Breast epithelium (tissue), 4 donors: ENCODE measurements around the gene WAC. TPM values are rescaled to one million over a fixed set of nuclear protein-coding genes. Genes with fewer than 3 reads are reported as not detected.
"Not testable (repeated sequence)": the region's sequence is repeated elsewhere in the genome, so short reads cannot be mapped to it uniquely, and the experiment has no call there.

Experiments
- DNase-seq, 2 donors: peaks; one replicate each; pipeline ENCODE4 v3.0.0-alpha.2; 2019; ENCODE audit warnings: low spot score in 2 of 2
- H3K27ac ChIP-seq, 2 donors: fragments of 200-600 bp; sonication (generic) in 1 of 2; one replicate each; pipeline ENCODE4 v1.5.1; 2016 to 2019; ENCODE audit warnings: mild to moderate bottlenecking in 1 of 2
- H3K27me3 ChIP-seq, 2 donors: fragments of 200-600 bp; sonication (generic) in 1 of 2; one replicate each; pipeline versions ENCODE4 v1.5.1 to v1.6.0; 2017 to 2019; ENCODE audit warnings: control low read depth in 1 of 2, mild to moderate bottlenecking in 1 of 2
- H3K36me3 ChIP-seq: fragments of 200-600 bp; one replicate; pipeline ENCODE4 v1.5.1; 2019
- H3K4me1 ChIP-seq, 2 donors: fragments of 200-600 bp; sonication (generic); one replicate each; pipeline ENCODE4 v1.5.1; 2016 to 2019; ENCODE audit warnings: control low read depth in 1 of 2
- H3K4me3 ChIP-seq, 3 donors: fragments of 200-600 bp; sonication (generic); 1 replicate in 2 of 3; 2 replicates in 1 of 3; pipeline ENCODE4 v1.5.1; 2016 to 2019; ENCODE audit warnings: mild to moderate bottlenecking in 3 of 3, moderate library complexity in 2 of 3
- H3K9me3 ChIP-seq, 2 donors: fragments of 200-600 bp; sonication (generic) in 1 of 2; one replicate each; pipeline ENCODE4 v1.5.1; 2016 to 2019; ENCODE audit warnings: control low read depth in 1 of 2
- POLR2A ChIP-seq: fragments of 450-650 bp; IDR thresholded peaks from one replicate; pipeline ENCODE4 v1.6.1; 2016; ENCODE audit warnings: antibody characterized with exemption, mild to moderate bottlenecking, moderate library complexity
- POLR2AphosphoS5 ChIP-seq, 3 donors: sonication (generic); formaldehyde crosslinking; IDR thresholded peaks; one replicate each; pipeline ENCODE4 v1.6.1; 2017; ENCODE audit warnings: antibody characterized with exemption in 3 of 3
- intact Hi-C: fragments of 100-400 bp; cut with DNase I; formaldehyde crosslinking; loops from one replicate; pipeline ENCODE4 v1.15.1; 2023; ENCODE audit warnings: low total_unique reads
- total RNA-seq, 3 donors: library from RNA; depleted of rRNA; stranded (reverse); fragments of >200 nt; gene quantifications; one replicate each; pipeline ENCODE4 v1.1.0, GENCODE V29; 2016
- TF ChIP-seq, protein P1 (sequence below), 3 donors: fragments of 450-650 bp; IDR thresholded peaks; one replicate each; pipeline ENCODE4 v1.5.1; 2016 to 2017; ENCODE audit warnings: antibody characterized with exemption in 3 of 3, mild to moderate bottlenecking in 3 of 3, moderate library complexity in 3 of 3

The WAC gene
- total RNA-seq, 3 donors from 2014 or later = 124 to 180 (median 142) TPM

GRCh38 chr10:28570598-28570997 lies 37.7 kb downstream of the WAC start:
- Histone ChIP-seq H3K9me3 (no peaks in the 10 kb centered on the region), H3K27ac (no peak overlapping the region), H3K27me3 (no peaks in the 10 kb centered on the region), H3K36me3 (no peaks in the 10 kb centered on the region), H3K4me1 (peaks cover 0 to 5% of the 10 kb centered on the region in 2 donors), H3K4me3 (no peak overlapping the region)
- intact Hi-C loops = no loop called here
- no peak for DNase-seq
- TF ChIP-seq, protein P1, sequence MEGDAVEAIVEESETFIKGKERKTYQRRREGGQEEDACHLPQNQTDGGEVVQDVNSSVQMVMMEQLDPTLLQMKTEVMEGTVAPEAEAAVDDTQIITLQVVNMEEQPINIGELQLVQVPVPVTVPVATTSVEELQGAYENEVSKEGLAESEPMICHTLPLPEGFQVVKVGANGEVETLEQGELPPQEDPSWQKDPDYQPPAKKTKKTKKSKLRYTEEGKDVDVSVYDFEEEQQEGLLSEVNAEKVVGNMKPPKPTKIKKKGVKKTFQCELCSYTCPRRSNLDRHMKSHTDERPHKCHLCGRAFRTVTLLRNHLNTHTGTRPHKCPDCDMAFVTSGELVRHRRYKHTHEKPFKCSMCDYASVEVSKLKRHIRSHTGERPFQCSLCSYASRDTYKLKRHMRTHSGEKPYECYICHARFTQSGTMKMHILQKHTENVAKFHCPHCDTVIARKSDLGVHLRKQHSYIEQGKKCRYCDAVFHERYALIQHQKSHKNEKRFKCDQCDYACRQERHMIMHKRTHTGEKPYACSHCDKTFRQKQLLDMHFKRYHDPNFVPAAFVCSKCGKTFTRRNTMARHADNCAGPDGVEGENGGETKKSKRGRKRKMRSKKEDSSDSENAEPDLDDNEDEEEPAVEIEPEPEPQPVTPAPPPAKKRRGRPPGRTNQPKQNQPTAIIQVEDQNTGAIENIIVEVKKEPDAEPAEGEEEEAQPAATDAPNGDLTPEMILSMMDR (IDR thresholded peaks at IDR 0.05) = no peak
- no peak for TF ChIP-seq POLR2AphosphoS5 (IDR thresholded peaks at IDR 0.05)
- TF ChIP-seq POLR2A = no peak

GRCh38 chr10:28571265-28571664 lies 38.3 kb downstream of the WAC start:
- intact Hi-C loops = no loop called here
- Histone ChIP-seq H3K4me3 (no peak overlapping the region), H3K4me1 (peaks cover 0 to 12% of the 10 kb centered on the region in 2 donors), H3K27me3 (no peaks in the 10 kb centered on the region), H3K36me3 (no peaks in the 10 kb centered on the region), H3K9me3 (no peaks in the 10 kb centered on the region), H3K27ac (no peak overlapping the region)
- TF ChIP-seq POLR2AphosphoS5 (IDR thresholded peaks at IDR 0.05) (no peak), POLR2A (no peak)
- TF ChIP-seq, protein P1 (IDR thresholded peaks at IDR 0.05) = no peak
- DNase-seq = no peak

- H3K27ac ChIP-seq, H3K27me3 ChIP-seq, H3K9me3 ChIP-seq, DNase-seq, H3K4me3 ChIP-seq, intact Hi-C loops, H3K36me3 ChIP-seq: not testable (repeated sequence)
- H3K4me1 ChIP-seq = peaks cover 0 to 13% of the 10 kb centered on the region in 2 donors
Measured at GRCh38 chr10:28574214-28574613, 41.3 kb downstream of the WAC start.

- Histone ChIP-seq H3K4me1 (peaks cover 0 to 13% of the 10 kb centered on the region in 2 donors), H3K4me3 (no peak overlapping the region), H3K36me3 (no peaks in the 10 kb centered on the region), H3K27me3 (no peaks in the 10 kb centered on the region), H3K9me3 (no peaks in the 10 kb centered on the region), H3K27ac (no peak overlapping the region)
- intact Hi-C loops = no loop called here
- TF ChIP-seq POLR2AphosphoS5 (IDR thresholded peaks at IDR 0.05) = no peak
- DNase-seq = no peak
Measured at GRCh38 chr10:28575852-28576251, 42.9 kb downstream of the WAC start.

GRCh38 chr10:28577506-28577905 lies 44.6 kb downstream of the WAC start:
- H3K4me1 ChIP-seq = peaks cover 0 to 13% of the 10 kb centered on the region in 2 donors
- H3K4me3 ChIP-seq = no peak overlapping the region
- no peak for DNase-seq
- H3K36me3 ChIP-seq = no peaks in the 10 kb centered on the region
- no peak overlapping the region for H3K27ac ChIP-seq
- no peak for TF ChIP-seq POLR2A
- no peak for TF ChIP-seq POLR2AphosphoS5 (IDR thresholded peaks at IDR 0.05)
- TF ChIP-seq, protein P1 (IDR thresholded peaks at IDR 0.05) = no peak
- no peaks in the 10 kb centered on the region for H3K27me3 ChIP-seq
- intact Hi-C loops = no loop called here
- no peaks in the 10 kb centered on the region for H3K9me3 ChIP-seq

DNA sequence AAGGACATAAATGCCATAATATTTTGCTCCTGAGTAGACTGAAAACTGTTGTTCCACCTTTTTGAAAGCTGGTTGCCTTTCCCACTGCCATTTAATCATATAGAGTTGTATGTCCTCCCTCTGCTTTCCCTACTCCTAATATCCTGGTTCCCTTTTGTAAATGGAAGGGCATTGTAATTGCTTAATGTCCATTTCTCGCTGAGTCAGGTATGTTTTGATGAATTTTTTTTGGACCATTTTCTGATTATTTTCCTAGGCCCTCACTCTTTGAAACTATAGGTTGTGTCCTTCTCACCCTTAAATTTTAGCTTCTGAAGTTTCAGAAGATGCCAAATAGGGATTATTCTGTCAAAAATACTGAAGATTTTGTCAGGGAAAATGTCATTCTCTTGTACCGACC lies 45.5 kb downstream of the WAC start:
- no peak for TF ChIP-seq POLR2A
- TF ChIP-seq, protein P1 (IDR thresholded peaks at IDR 0.05) = no peak
- TF ChIP-seq POLR2AphosphoS5 (IDR thresholded peaks at IDR 0.05) = no peak
- H3K27ac ChIP-seq = no peak overlapping the region
- H3K9me3 ChIP-seq = no peaks in the 10 kb centered on the region
- peaks cover 0 to 13% of the 10 kb centered on the region in 2 donors for H3K4me1 ChIP-seq
- no peak overlapping the region for H3K4me3 ChIP-seq
- intact Hi-C loops = no loop called here
- DNase-seq = no peak
- H3K27me3 ChIP-seq = no peaks in the 10 kb centered on the region
- no peaks in the 10 kb centered on the region for H3K36me3 ChIP-seq
